ENCODE results near the gene NLRC3.

Gene NLRC3

DNA sequence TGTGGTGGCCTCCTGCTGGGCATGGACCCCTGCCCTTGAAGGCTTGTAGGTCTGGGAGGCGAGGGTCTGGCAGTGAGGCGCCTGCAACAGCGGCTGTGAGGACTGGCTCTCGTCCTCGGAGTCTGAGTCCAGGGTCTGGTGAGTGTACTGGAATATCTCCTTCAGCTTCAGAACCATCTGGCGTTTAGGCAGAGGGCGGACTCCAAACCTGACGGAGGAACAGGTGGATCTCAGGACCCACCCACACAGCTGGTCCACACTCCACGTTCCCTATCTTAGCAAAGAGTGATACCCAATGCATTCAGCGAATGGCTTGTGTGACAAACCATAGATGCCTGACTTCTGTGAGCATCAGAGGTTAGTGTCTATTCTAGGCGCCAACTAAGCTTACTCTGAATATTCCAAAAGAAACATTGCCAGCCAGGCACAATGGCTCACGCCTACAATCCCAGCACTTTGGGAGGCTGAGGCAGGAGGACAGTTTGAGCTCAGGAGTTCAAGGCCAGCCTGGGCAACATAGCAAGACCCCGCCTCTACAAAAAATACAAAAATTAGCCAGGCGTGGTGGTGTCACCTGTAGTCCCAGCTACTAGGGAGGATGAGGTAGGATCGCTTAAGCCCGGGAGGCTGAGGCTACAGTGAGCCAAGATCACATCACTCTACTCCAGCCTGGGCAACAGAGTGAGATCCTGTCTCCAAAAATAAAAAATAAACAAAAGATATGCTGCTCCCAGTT is 6.3 kb upstream of the NLRC3 start:
- H3K27me3 ChIP-seq (ENCODE audit: insufficient read depth, poor library complexity, severe bottlenecking): no peaks in the 10 kb centered on the region
- TF ChIP-seq, protein P1, sequence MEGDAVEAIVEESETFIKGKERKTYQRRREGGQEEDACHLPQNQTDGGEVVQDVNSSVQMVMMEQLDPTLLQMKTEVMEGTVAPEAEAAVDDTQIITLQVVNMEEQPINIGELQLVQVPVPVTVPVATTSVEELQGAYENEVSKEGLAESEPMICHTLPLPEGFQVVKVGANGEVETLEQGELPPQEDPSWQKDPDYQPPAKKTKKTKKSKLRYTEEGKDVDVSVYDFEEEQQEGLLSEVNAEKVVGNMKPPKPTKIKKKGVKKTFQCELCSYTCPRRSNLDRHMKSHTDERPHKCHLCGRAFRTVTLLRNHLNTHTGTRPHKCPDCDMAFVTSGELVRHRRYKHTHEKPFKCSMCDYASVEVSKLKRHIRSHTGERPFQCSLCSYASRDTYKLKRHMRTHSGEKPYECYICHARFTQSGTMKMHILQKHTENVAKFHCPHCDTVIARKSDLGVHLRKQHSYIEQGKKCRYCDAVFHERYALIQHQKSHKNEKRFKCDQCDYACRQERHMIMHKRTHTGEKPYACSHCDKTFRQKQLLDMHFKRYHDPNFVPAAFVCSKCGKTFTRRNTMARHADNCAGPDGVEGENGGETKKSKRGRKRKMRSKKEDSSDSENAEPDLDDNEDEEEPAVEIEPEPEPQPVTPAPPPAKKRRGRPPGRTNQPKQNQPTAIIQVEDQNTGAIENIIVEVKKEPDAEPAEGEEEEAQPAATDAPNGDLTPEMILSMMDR (IDR thresholded peaks at IDR 0.05; ENCODE audit: insufficient read depth, low read length): no peak
- TF ChIP-seq SPI1 (IDR thresholded peaks at IDR 0.05; ENCODE audit: borderline replicate concordance, low read depth): no peak
- H3K4me3 ChIP-seq (replicated peaks; ENCODE audit: insufficient read depth, low read length): no peak overlapping the region
- no peak for DNase-seq (ENCODE audit: low read depth in 1 of 2, low spot score in 1 of 2)
- no peak overlapping the region for H3K27ac ChIP-seq (replicated peaks)

GRCh38 chr16:3582276-3583165 is 5.3 kb upstream of the NLRC3 start:
- Histone ChIP-seq H3K27ac (replicated peaks) (no peak overlapping the region), H3K27me3 (ENCODE audit: insufficient read depth, poor library complexity, severe bottlenecking) (no peaks in the 10 kb centered on the region), H3K4me3 (replicated peaks; ENCODE audit: insufficient read depth, low read length) (no peak overlapping the region)
- peak in 1 of 2 experiments; percentile 22 for DNase-seq (ENCODE audit: low read depth in 1 of 2, low spot score in 1 of 2)
- no peak for TF ChIP-seq POLR2AphosphoS5 (IDR thresholded peaks at IDR 0.05; ENCODE audit: low read depth)
- TF ChIP-seq, protein P1 (IDR thresholded peaks at IDR 0.05; ENCODE audit: insufficient read depth, low read length): no peak
- TF ChIP-seq, protein P2, sequence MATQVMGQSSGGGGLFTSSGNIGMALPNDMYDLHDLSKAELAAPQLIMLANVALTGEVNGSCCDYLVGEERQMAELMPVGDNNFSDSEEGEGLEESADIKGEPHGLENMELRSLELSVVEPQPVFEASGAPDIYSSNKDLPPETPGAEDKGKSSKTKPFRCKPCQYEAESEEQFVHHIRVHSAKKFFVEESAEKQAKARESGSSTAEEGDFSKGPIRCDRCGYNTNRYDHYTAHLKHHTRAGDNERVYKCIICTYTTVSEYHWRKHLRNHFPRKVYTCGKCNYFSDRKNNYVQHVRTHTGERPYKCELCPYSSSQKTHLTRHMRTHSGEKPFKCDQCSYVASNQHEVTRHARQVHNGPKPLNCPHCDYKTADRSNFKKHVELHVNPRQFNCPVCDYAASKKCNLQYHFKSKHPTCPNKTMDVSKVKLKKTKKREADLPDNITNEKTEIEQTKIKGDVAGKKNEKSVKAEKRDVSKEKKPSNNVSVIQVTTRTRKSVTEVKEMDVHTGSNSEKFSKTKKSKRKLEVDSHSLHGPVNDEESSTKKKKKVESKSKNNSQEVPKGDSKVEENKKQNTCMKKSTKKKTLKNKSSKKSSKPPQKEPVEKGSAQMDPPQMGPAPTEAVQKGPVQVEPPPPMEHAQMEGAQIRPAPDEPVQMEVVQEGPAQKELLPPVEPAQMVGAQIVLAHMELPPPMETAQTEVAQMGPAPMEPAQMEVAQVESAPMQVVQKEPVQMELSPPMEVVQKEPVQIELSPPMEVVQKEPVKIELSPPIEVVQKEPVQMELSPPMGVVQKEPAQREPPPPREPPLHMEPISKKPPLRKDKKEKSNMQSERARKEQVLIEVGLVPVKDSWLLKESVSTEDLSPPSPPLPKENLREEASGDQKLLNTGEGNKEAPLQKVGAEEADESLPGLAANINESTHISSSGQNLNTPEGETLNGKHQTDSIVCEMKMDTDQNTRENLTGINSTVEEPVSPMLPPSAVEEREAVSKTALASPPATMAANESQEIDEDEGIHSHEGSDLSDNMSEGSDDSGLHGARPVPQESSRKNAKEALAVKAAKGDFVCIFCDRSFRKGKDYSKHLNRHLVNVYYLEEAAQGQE (IDR thresholded peaks at IDR 0.05; ENCODE audit: insufficient replicate concordance, low read depth): no peak
- no peak for TF ChIP-seq GABPA (IDR thresholded peaks at IDR 0.05; ENCODE audit: low read depth)
- no peak for TF ChIP-seq SPI1 (IDR thresholded peaks at IDR 0.05; ENCODE audit: borderline replicate concordance, low read depth)

DNA sequence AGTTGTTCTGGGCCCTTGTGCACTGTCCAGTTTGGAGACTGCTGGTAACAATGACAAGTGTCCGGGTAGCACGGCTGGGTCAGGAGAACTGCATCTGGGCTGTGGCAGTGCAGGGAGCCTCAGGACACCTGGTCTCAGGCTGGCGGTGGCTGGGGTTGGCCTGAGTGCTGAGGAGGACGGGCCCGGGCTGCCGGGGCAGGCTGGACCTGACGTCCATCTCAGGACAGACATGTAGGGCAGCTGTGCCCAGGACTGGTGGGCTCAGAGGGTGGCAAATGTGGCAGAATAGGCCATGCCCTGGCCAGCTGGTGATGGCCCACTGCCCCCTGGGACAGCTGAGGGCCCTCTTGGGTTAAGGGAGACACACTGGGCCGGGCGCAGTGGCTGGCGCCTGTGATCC is 4.2 kb upstream of the NLRC3 start:
- H3K27ac ChIP-seq (replicated peaks): no peak overlapping the region

More for the DNA sequence above, 4.2 kb upstream of the NLRC3 start:
- Histone ChIP-seq H3K27me3 (ENCODE audit: insufficient read depth, poor library complexity, severe bottlenecking) (no peaks in the 10 kb centered on the region), H3K4me3 (replicated peaks; ENCODE audit: insufficient read depth, low read length) (no peak overlapping the region)
- no peak for DNase-seq (ENCODE audit: low read depth in 1 of 2, low spot score in 1 of 2)
- TF ChIP-seq, protein P1 (IDR thresholded peaks at IDR 0.05; ENCODE audit: insufficient read depth, low read length): no peak
- TF ChIP-seq SPI1 (IDR thresholded peaks at IDR 0.05; ENCODE audit: borderline replicate concordance, low read depth) (no peak), POLR2AphosphoS5 (IDR thresholded peaks at IDR 0.05; ENCODE audit: low read depth) (no peak), GABPA (IDR thresholded peaks at IDR 0.05; ENCODE audit: low read depth) (no peak)
- TF ChIP-seq, protein P2 (IDR thresholded peaks at IDR 0.05; ENCODE audit: insufficient replicate concordance, low read depth): no peak

All from HL-60 (cell line).